ENCODE measurements around the gene NOL11.

Gene NOL11

GRCh38 chr17:67784364-67785121 is 66.8 kb downstream of the NOL11 start:
- no peak for DNase-seq
- no peaks in the 10 kb centered on the region for H3K27me3 ChIP-seq (replicated peaks)
- H3K4me3 ChIP-seq (ENCODE audit: low read depth, low read length) = no peak overlapping the region
- H3K36me3 ChIP-seq (replicated peaks) = no peaks in the 10 kb centered on the region
- no peak overlapping the region for H3K27ac ChIP-seq
- in situ Hi-C loops (cut with HindIII; ENCODE audit: low pct_ligation_motif_present, low sequenced_read_pairs) = no loop called here
- TF ChIP-seq, protein P1, sequence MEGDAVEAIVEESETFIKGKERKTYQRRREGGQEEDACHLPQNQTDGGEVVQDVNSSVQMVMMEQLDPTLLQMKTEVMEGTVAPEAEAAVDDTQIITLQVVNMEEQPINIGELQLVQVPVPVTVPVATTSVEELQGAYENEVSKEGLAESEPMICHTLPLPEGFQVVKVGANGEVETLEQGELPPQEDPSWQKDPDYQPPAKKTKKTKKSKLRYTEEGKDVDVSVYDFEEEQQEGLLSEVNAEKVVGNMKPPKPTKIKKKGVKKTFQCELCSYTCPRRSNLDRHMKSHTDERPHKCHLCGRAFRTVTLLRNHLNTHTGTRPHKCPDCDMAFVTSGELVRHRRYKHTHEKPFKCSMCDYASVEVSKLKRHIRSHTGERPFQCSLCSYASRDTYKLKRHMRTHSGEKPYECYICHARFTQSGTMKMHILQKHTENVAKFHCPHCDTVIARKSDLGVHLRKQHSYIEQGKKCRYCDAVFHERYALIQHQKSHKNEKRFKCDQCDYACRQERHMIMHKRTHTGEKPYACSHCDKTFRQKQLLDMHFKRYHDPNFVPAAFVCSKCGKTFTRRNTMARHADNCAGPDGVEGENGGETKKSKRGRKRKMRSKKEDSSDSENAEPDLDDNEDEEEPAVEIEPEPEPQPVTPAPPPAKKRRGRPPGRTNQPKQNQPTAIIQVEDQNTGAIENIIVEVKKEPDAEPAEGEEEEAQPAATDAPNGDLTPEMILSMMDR (IDR thresholded peaks at IDR 0.05; ENCODE audit: low read depth, low read length, missing control alignments) = no peak

DNA sequence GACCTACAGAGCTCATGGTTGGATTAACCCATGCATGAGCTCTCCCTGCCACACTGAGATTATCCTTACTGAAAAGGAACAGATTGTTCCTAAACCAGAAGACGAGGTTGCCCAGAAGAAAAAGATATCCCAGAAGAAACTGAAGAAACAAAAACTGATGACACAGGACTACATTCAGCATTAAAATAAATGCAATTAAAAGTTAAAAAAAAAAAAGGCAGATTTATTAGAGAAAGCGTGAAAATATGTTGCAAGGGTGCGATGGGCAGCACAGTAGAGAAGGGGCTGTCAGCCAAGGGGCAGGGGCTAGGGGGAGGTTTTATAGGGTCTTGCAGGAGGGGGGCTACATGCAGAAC is 67.4 kb downstream of the NOL11 start:
- no peaks in the 10 kb centered on the region for H3K27me3 ChIP-seq (replicated peaks)
- no peak overlapping the region for H3K4me3 ChIP-seq (ENCODE audit: low read depth, low read length)
- in situ Hi-C loops (cut with HindIII; ENCODE audit: low pct_ligation_motif_present, low sequenced_read_pairs) = no loop called here
- DNase-seq = no peak
- TF ChIP-seq, protein P1 (IDR thresholded peaks at IDR 0.05; ENCODE audit: low read depth, low read length, missing control alignments) = no peak
- H3K36me3 ChIP-seq (replicated peaks) = no peaks in the 10 kb centered on the region
- no peak overlapping the region for H3K27ac ChIP-seq

GRCh38 chr17:67785504-67785903 is 67.8 kb downstream of the NOL11 start:
- Histone ChIP-seq H3K27me3 (replicated peaks) (no peaks in the 10 kb centered on the region), H3K36me3 (replicated peaks) (no peaks in the 10 kb centered on the region), H3K27ac (no peak overlapping the region), H3K4me3 (ENCODE audit: low read depth, low read length) (no peak overlapping the region)
- no peak for DNase-seq
- in situ Hi-C loops (cut with HindIII; ENCODE audit: low pct_ligation_motif_present, low sequenced_read_pairs) = no loop called here
- TF ChIP-seq, protein P1 (IDR thresholded peaks at IDR 0.05; ENCODE audit: low read depth, low read length, missing control alignments) = no peak
